Parathyroid adenoma (tissue), 2 donors: ENCODE results near the gene HAND2.

Source experiments
- H2AFZ ChIP-seq: fragments of 300-600 bp; sonication (generic); one replicate; pipeline ENCODE4 v1.7.0; 2017; ENCODE audit warnings: antibody characterized with exemption, mild to moderate bottlenecking
- H3K27ac ChIP-seq: fragments of 300-600 bp; sonication (generic); one replicate; pipeline ENCODE4 v1.7.0; 2017
- H3K27me3 ChIP-seq: fragments of 300-600 bp; sonication (generic); one replicate; pipeline ENCODE4 v1.7.0; 2017; ENCODE audit warnings: low read length; ENCODE audit not compliant: control insufficient read depth, insufficient read depth
- H3K36me3 ChIP-seq: fragments of 300-600 bp; sonication (generic); one replicate; pipeline ENCODE4 v1.7.0; 2017; ENCODE audit warnings: low read length; ENCODE audit not compliant: control insufficient read depth, insufficient read depth
- H3K4me1 ChIP-seq: fragments of 300-600 bp; sonication (generic); one replicate; pipeline ENCODE4 v1.7.0; 2017; ENCODE audit warnings: control low read depth
- H3K4me2 ChIP-seq: fragments of 300-600 bp; sonication (generic); one replicate; pipeline ENCODE4 v1.7.0; 2017; ENCODE audit warnings: low read length
- H3K4me3 ChIP-seq: fragments of 300-600 bp; sonication (generic); one replicate; pipeline ENCODE4 v1.7.0; 2017; ENCODE audit warnings: low read depth, low read length
- H3K79me2 ChIP-seq: fragments of 300-600 bp; sonication (generic); one replicate; pipeline ENCODE4 v1.7.0; 2017; ENCODE audit warnings: control low read depth
- H3K9ac ChIP-seq: fragments of 300-600 bp; sonication (generic); one replicate; pipeline ENCODE4 v1.7.0; 2017; ENCODE audit warnings: mild to moderate bottlenecking
- H3K9me3 ChIP-seq: fragments of 300-600 bp; sonication (generic); one replicate; pipeline ENCODE4 v1.7.0; 2017; ENCODE audit warnings: low read length; ENCODE audit not compliant: control insufficient read depth
- CTCF ChIP-seq: fragments of 300-600 bp; sonication (generic); IDR thresholded peaks from one replicate; pipeline ENCODE4 v1.7.0; 2017; ENCODE audit warnings: antibody characterized with exemption, mild to moderate bottlenecking
- donor health status: primary hyperparathyroidism.

HAND2 gene

GRCh38 chr4:173507471-173508385 lies 22.3 kb downstream of the HAND2 start:
- TF ChIP-seq CTCF = no peak
- Histone ChIP-seq H2AFZ (no peak overlapping the region), H3K4me3 (no peak overlapping the region), H3K27ac (no peak overlapping the region), H3K36me3 (no peaks in the 10 kb centered on the region), H3K4me2 (no peak overlapping the region), H3K27me3 (peaks cover 8% of the 10 kb centered on the region), H3K4me1 (no peaks in the 10 kb centered on the region), H3K79me2 (no peaks in the 10 kb centered on the region), H3K9me3 (no peaks in the 10 kb centered on the region), H3K9ac (no peak overlapping the region)

- no peak for TF ChIP-seq CTCF
- no peak overlapping the region for H3K9ac ChIP-seq
- H3K4me1 ChIP-seq = no peaks in the 10 kb centered on the region
- H3K9me3 ChIP-seq = no peaks in the 10 kb centered on the region
- no peaks in the 10 kb centered on the region for H3K79me2 ChIP-seq
- peaks cover 8% of the 10 kb centered on the region for H3K27me3 ChIP-seq
- H3K4me3 ChIP-seq = no peak overlapping the region
- peak overlapping the region; percentile 42 for H2AFZ ChIP-seq
- H3K36me3 ChIP-seq = no peaks in the 10 kb centered on the region
- peak overlapping the region; percentile 28 for H3K4me2 ChIP-seq
- H3K27ac ChIP-seq = no peak overlapping the region
Observed at GRCh38 chr4:173506597-173507211, 23.3 kb downstream of the HAND2 start.

GRCh38 chr4:173505924-173506518 lies 24.0 kb downstream of the HAND2 start:
- Histone ChIP-seq H3K9ac (no peak overlapping the region), H2AFZ (no peak overlapping the region), H3K27me3 (peaks cover 8% of the 10 kb centered on the region), H3K9me3 (no peaks in the 10 kb centered on the region), H3K4me3 (no peak overlapping the region), H3K4me2 (no peak overlapping the region), H3K36me3 (no peaks in the 10 kb centered on the region), H3K27ac (no peak overlapping the region), H3K4me1 (no peaks in the 10 kb centered on the region), H3K79me2 (no peaks in the 10 kb centered on the region)
- peak; percentile 36 for TF ChIP-seq CTCF

- TF ChIP-seq CTCF = no peak
- H3K4me2 ChIP-seq = no peak overlapping the region
- H3K9me3 ChIP-seq = no peaks in the 10 kb centered on the region
- no peak overlapping the region for H3K9ac ChIP-seq
- no peak overlapping the region for H3K27ac ChIP-seq
- no peaks in the 10 kb centered on the region for H3K79me2 ChIP-seq
- no peak overlapping the region for H2AFZ ChIP-seq
- H3K4me1 ChIP-seq = no peaks in the 10 kb centered on the region
- H3K27me3 ChIP-seq = peaks cover 8% of the 10 kb centered on the region
- no peaks in the 10 kb centered on the region for H3K36me3 ChIP-seq
- H3K4me3 ChIP-seq = no peak overlapping the region
Observed at GRCh38 chr4:173504181-173504503, 25.9 kb downstream of the HAND2 start.
